C1 segment of cervical spinal cord (tissue), 14 donors: ENCODE data around the gene PICK1.

Source experiments
- DNase-seq, 14 donors: peaks; one replicate each; lab custom pipeline; 2025; lab: John Stamatoyannopoulos, UW

PICK1 gene

GRCh38 chr22:38046070-38046748, 11.0 kb upstream of the PICK1 start:
- no peak for DNase-seq

GRCh38 chr22:38049812-38050619, 7.2 kb upstream of the PICK1 start:
- DNase-seq = peak in 11 of 14 donors; percentile 29 to 82 (median 68)

- peak in 1 of 14 donors; percentile 55 for DNase-seq
Measured at GRCh38 chr22:38050720-38051119, 6.5 kb upstream of the PICK1 start.

GRCh38 chr22:38051261-38051660, 5.9 kb upstream of the PICK1 start:
- no peak for DNase-seq

- peak in 13 of 14 donors; percentile 27 to 79 (median 69) for DNase-seq
Measured at GRCh38 chr22:38051900-38052862, 5.0 kb upstream of the PICK1 start.

GRCh38 chr22:38062791-38063190, 5.6 kb downstream of the PICK1 start:
- peak in 6 of 14 donors; percentile 10 to 38 (median 29) for DNase-seq

- no peak for DNase-seq
Measured at GRCh38 chr22:38065539-38065938, 8.3 kb downstream of the PICK1 start.

- DNase-seq = no peak
Measured at GRCh38 chr22:38066381-38067027, 9.3 kb downstream of the PICK1 start.

- no peak for DNase-seq
Measured at GRCh38 chr22:38067028-38067415, 9.8 kb downstream of the PICK1 start.

GRCh38 chr22:38067761-38068360, 10.7 kb downstream of the PICK1 start:
- DNase-seq = no peak

- DNase-seq = no peak
Measured at GRCh38 chr22:38068641-38069371, 11.6 kb downstream of the PICK1 start.

- DNase-seq = peak in 11 of 14 donors; percentile 33 to 98 (median 46)
Measured at GRCh38 chr22:38069372-38070249, 12.4 kb downstream of the PICK1 start.

GRCh38 chr22:38070250-38070921, 13.2 kb downstream of the PICK1 start:
- DNase-seq = peak in 1 of 14 donors; percentile 72

GRCh38 chr22:38071421-38072321, 14.5 kb downstream of the PICK1 start:
- DNase-seq = no peak

- DNase-seq = no peak
Measured at GRCh38 chr22:38072322-38073149, 15.3 kb downstream of the PICK1 start.
